Activated T-cell treated with anti-CD3 and anti-CD28 coated beads for 48 hours (primary cell): Measurements from ENCODE around the gene DOLPP1.
"Not testable (repeated sequence)": the region's sequence is repeated elsewhere in the genome, so short reads cannot be mapped to it uniquely, and the experiment has no call there.

Experiments used
- DNase-seq: peaks from one replicate; pipeline ENCODE4 v3.0.0-alpha.2; 2020; ENCODE audit warnings: low read depth

Gene DOLPP1

GRCh38 chr9:129111528-129112151 lies 30.7 kb downstream of the DOLPP1 start:
- DNase-seq, result peak; percentile 4

- not testable (repeated sequence) for DNase-seq
These were observed 31.6 kb downstream of the DOLPP1 start for GRCh38 chr9:129112526-129112925.

DNA sequence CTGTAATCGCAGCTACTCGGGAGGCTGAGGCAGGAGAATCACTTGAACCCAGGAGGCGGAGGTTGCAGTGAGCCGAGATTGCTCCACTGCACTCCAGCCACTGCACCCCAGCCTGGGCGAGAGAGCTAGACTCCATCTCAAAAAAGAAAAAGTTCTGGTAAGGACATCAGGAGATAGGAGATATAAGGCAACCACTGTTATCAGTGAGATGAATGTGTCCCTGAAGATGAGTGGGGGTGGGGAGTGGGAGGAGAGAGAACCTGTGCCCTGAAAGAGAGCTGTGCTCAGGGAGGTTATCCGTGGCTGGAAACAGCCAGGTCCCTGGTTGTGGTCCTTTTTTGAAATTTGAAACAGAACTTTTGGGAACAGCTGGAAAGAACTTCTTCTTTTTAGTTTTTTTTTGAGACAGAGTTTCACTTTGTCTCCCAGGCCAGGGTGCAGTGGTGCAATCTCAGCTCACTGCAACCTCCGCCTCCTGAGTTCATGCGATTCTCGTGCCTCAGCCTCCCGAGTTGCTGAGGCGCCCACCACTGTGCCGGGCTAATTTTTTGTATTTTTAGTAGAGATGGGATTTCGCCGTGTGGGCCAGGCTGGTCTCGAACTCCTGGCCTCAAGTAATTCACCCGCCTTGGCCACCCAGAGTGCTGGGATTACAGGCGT lies 32.9 kb downstream of the DOLPP1 start:
- DNase-seq, result no peak

DNA sequence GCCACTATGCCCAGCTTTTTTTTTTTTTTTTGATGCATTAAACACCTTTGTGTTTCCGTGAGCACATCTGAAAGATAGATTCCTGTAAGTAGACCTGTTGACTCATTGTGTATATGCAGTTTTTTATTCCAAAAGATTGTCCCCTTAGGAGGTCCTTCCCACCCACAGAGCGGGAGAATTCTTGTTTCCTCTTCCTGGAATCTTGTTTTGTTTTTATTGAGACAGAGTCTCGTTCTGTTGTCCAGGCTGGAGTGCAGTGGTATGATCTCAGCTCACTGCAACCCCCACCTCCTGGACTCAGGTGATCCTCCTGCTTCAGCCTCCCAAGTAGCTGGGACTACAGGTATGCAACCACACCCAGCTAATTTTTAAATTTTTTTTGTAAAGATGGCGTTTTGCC lies 37.9 kb downstream of the DOLPP1 start:
- DNase-seq, result no peak

- no peak for DNase-seq
These were observed 40.6 kb downstream of the DOLPP1 start for GRCh38 chr9:129121483-129121882.

DNA sequence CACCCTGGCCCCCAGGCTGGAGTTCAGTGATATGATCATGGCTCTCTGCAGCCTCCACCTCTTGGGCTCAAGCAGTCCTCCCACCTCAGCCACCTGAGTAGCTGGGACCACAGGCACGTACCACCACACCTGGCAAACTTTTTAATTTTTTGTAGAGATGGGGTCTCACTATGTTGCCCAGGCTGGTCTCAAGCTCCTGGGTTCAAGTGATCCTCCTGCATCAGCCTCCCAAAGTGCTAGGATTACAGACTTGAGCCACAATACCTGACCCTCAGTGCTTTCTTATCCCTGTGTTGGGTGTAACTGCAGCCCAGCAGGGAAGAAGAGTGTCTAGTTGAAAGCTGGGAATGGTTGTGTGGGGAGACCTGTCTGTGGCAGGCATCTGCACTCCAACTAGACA lies 41.2 kb downstream of the DOLPP1 start:
- no peak for DNase-seq

GRCh38 chr9:129122976-129123375 lies 42.1 kb downstream of the DOLPP1 start:
- DNase-seq, result not testable (repeated sequence)

DNA sequence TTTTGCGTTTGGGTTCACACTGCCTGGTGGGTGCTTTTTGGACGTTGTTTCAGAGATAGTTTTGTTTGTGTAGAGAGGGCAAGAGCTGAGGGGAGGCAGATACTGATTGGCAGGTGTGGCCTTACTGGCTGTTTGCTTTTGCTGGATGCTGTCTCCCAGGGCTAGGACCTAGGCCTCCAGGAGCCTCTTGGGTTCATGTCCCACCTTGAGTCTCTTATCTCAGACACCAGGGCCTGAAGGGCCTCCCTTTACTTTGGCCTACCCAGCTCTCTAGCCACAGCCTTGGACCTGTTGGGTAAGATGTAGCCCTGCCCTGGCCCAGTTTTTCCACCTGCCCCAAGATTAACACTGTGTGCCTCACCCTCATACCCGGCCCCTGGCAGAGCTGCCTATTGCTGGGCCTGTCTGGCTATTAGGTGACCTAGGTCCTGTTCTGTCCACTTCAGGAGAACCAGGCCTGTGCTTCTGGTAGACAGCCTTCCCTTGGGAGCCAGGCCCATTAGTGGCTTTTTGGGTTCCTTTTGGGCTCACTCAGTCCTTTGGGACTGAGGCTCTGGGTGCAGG lies 43.7 kb downstream of the DOLPP1 start:
- no peak for DNase-seq

DNA sequence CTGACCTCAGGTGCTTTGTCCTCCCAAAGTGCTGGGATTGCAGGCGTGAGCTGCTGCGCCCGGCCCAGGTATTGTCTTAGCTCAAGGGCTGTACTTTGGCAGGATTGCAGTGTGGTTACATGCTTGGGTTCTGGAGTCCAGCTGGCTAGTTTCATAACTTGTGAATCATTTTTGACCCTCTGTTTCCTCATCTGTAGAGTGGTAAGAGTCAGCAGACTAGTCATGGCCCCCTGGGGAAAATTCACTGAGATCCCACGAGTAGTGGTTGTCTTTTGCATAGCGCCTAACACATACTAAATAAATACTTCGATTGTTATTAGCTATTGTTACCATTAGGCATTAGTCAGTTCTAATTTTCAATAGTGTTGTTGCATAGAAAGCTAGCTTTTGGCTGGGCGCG lies 44.6 kb downstream of the DOLPP1 start:
- DNase-seq, result no peak

- DNase-seq, result no peak
These were observed 46.1 kb downstream of the DOLPP1 start for GRCh38 chr9:129126749-129127618.

GRCh38 chr9:129128689-129129088 lies 47.8 kb downstream of the DOLPP1 start:
- DNase-seq, result no peak

- DNase-seq, result not testable (repeated sequence)
These were observed 49.4 kb downstream of the DOLPP1 start for GRCh38 chr9:129130271-129130670.

- no peak for DNase-seq
These were observed 49.9 kb downstream of the DOLPP1 start for GRCh38 chr9:129130791-129131190.

GRCh38 chr9:129131300-129132145 lies 50.6 kb downstream of the DOLPP1 start:
- DNase-seq, result peak; percentile 77

DNA sequence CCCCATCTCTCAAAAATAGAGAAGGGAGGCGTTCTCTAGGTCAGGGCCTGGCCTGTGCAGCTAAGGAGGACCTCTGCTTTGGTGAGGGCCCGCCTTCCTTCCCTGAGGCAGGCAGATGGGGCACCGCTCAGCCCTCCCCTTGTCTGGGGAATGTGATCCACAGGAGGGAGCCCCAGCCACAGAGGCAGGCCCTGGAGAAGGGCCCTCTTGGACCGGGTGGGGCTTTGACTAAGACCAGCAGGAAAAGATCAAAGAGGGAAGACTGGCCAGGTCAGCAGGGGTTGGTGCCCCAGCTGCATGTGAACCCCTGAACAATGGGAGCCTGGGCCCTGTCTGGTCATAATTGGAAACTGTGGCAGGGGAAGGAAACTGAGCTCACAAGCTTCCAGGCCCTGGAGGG lies 52.2 kb downstream of the DOLPP1 start:
- no peak for DNase-seq

GRCh38 chr9:129135476-129135875 lies 54.6 kb downstream of the DOLPP1 start:
- no peak for DNase-seq

DNA sequence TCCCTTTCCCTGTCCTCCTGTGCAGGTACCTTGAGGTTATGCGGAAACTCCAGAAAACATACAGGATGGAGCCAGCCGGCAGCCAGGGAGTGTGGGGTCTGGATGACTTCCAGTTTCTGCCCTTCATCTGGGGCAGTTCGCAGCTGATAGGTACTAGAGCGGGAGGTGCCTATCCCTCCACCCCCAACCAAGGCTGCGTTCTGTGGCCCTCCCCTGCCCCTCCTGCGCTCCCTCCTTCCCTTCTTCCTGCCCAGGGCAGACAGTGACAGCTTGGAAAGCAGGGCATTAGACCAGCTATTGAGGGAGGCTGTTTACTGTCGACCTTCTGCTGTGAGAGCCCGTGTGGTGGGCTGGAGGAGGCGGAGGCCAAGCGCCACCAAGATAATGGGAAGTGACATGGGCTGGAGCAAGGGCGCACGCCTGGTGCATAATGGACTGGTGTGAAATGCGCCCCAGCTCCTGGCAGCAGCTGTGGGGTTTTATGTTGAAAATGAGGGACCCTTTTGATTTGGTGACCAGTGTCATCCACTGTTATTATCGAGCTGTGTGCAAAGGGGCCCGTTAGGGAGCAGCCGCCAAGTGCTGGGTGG lies 55.6 kb downstream of the DOLPP1 start:
- no peak for DNase-seq

DNA sequence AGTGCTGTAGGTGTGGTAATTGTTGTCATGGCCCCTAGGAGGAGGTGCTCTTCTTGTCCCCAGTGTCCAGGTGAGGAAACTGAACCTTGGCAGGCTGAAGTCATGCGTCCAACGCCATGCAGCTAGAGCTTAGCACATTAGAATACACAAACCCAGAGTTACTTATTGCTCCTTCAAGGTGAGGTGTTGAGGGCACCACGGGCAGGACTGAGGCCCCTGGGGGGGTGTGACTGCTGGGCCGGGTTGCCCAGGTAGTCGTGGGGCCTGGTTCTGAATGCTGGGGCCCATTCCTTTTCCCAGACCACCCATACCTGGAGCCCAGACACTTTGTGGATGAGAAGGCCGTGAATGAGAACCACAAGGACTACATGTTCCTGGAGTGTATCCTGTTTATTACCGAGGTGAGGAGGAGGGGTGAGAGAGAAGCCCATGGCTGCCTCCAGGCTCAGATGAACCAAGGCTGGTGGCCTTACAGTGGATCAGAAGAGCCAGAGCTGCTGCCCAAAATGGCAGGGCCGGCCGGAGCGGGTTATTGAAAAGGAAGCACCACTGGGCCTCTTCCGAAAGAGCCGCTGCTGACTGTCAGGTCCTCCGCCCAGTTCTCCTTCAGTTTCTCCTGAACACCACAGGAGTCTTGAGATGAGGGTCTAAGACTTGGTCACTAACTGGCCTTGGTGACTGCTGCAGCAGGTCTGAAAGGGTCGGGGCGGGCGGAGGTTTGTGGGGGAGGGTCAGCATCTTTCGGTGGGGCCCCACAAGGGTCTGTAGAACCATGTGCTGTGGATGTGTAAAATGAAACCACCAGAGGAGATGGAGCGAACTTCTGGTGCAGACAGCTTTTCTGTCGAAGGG lies 56.6 kb downstream of the DOLPP1 start:
- no peak for DNase-seq

DNA sequence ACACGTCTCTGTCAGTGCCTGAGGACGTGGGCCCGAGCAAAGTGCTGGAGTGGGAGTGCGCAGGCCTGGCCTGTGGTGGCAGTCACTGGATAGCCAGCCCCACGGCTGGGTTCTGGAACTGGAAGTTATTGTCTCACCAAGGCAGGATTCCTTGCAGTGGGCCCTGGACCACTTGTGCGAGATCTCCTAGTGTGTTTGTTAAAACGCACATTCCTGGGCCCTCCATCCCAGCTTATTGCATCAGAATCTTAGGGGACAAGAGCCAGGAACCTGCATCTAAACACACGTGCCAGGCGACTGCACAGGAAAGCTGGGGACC lies 57.2 kb downstream of the DOLPP1 start:
- no peak for DNase-seq

DNA sequence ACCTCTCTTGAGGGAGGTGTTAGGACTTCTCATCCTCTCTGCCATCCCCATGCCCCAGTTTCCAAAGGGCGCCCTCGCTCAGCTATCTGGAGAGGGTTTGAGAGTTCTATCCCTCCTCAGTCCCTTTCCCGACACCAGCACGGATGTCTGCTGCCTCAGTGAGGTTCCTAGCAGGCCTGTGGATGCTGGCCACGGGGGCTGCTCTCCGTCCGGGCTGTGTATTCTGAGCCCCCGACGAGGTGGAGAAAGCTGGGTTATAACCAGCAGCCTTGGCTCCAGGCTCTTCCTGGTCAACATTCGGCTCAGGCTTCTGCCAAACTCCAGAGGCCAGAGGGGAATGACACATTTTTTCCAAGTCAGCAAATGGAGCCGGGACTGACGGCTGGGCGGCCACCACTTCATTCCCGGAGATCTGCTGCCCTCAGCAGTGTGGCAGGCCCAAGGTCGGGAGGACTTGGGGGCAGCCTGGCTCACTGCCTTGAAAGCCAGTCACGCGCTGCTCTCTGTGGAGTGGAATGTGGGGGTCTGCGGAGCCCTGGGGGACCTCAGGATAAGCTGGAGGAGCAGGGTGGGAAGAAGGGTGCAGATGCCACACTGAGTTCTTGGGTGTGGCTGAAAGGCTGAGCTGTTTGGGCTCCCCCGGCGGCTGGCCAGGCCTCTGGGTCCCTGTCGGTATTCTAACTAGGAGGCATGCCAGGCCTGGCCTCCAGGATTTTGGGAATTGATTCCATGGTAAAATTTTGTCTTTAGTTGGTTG lies 57.7 kb downstream of the DOLPP1 start:
- DNase-seq, result no peak
